GM13976 (cell line): ENCODE data around the gene COL4A1.

Source experiments
- DNase-seq: peaks from one replicate; pipeline ENCODE4 v3.0.0; 2012; ENCODE audit warnings: low spot score
- in situ Hi-C: fragments of 300-500 bp; cut with MboI; formaldehyde crosslinking; loops from one replicate; pipeline ENCODE4 v1.12.0; 2022; ENCODE audit warnings: low sequenced_read_pairs, mixed read lengths, inconsistent platforms; ENCODE audit not compliant: unreplicated experiment
- TF ChIP-seq, protein P1 (sequence below): IDR thresholded peaks from 2 replicates; pipeline ENCODE4 v1.5.1; 2012; ENCODE audit warnings: borderline replicate concordance, mild to moderate bottlenecking; ENCODE audit not compliant: insufficient read depth; ENCODE audit errors: extremely low read depth, missing control alignments, control extremely low read depth

The COL4A1 gene

DNA sequence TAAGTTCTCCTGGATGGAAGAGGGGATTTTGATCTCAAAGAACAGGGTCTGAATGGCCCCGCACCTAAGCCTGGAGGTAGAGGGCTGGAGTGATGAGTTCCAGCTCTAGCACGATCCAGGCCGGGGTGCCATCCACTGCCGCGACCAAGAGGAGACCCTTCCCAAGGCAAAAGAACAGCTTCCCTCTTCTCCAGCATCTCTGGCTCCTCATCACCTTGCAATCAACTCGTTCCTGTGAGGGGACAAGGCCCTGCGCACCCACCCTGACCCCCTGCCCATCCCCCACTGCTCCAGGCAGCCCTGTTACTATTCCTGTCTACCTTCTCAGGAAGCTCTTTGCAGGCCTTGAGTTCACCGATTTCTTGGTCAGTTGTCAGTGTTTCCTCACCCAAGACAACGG, 17.8 kb downstream of the COL4A1 start:
- TF ChIP-seq, protein P1, sequence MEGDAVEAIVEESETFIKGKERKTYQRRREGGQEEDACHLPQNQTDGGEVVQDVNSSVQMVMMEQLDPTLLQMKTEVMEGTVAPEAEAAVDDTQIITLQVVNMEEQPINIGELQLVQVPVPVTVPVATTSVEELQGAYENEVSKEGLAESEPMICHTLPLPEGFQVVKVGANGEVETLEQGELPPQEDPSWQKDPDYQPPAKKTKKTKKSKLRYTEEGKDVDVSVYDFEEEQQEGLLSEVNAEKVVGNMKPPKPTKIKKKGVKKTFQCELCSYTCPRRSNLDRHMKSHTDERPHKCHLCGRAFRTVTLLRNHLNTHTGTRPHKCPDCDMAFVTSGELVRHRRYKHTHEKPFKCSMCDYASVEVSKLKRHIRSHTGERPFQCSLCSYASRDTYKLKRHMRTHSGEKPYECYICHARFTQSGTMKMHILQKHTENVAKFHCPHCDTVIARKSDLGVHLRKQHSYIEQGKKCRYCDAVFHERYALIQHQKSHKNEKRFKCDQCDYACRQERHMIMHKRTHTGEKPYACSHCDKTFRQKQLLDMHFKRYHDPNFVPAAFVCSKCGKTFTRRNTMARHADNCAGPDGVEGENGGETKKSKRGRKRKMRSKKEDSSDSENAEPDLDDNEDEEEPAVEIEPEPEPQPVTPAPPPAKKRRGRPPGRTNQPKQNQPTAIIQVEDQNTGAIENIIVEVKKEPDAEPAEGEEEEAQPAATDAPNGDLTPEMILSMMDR: no peak
- no peak for DNase-seq
- in situ Hi-C loops: no loop called here

DNA sequence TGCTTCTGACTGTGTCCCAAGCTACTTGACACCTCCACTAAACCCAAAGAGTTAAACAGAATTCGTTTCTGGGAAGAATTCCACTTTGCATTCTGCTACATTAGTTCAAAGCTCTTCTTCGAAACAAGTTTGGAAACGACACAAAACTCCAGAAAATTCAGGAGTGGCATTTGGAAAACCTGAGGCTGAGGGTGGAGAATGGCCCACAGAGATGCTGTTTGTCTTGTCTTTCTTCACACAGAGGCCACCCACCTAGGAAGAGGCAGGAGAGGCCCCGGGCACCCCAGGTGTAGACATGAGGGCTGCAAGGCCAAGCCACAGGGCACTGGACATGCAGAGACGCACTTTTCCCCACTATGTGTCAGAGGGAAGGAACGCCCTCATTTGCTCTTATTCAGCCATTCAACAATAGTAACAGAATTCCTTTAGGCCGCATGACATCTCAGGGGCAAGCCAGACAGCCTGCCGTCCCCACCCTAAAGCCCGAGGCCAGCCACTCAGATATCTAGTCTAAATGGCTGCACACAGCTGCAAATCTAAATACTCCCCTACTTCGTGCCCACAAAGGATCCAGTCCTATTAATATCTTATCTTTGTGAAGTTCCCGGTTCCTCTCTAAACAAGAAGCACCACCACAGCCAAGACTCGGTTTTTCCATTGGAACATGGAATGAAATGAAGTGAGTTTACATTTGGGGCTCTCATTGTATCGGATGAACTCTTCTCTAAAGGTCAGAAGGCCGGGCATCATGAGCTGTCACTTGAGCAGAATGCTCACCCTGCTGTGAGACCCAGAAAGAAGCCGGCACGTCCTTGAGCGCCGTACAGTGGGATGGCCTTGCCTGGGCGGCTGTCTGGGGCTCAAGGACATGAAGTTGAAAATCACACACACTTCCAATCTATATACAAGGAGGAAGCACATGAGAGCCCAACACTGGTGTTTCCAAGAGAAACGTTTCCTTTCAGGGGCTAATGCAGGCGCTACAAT, 19.8 kb downstream of the COL4A1 start:
- DNase-seq: no peak
- in situ Hi-C loops: no loop called here
- TF ChIP-seq, protein P1: no peak

DNA sequence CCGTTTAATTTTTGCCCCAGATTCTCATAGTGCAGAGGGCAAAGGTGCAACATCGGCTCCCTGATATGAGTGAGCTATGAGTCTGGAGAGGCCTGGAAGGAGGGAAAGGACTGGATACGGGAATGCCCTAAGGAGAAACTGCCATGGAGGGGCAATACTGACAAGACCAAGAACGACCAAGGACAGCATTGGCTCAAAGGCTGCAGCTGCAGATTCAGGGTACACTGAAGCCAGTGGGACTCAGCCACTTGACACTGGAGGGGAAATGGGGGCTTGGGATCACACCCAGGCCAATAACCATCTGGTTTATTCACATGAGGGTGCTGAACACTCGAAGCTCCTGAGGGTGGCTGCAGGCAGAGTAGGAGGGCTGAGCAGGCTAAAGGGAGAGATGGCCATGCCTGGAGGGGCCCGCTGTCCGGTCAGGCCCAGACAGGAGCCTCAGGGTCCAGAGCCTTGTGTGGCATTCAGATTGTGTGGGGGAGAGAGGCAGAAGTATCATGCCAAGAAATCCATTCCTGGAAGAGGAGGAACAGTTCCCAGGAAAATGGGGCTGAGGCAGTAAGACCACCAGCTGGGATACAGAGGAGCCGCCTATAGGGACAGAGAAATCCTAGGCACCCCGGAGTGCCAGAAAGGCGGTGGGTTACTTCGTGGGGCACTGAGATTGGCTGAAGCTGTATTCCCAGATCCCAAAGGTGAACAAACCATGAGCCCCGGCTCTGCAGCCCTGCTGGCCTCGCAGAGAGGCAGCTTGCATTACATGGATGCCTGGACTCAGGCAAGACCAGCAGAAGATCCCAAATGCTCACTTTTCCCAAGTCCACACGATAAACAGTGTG, 20.7 kb downstream of the COL4A1 start:
- in situ Hi-C loops: no loop called here
- TF ChIP-seq, protein P1: no peak

DNA sequence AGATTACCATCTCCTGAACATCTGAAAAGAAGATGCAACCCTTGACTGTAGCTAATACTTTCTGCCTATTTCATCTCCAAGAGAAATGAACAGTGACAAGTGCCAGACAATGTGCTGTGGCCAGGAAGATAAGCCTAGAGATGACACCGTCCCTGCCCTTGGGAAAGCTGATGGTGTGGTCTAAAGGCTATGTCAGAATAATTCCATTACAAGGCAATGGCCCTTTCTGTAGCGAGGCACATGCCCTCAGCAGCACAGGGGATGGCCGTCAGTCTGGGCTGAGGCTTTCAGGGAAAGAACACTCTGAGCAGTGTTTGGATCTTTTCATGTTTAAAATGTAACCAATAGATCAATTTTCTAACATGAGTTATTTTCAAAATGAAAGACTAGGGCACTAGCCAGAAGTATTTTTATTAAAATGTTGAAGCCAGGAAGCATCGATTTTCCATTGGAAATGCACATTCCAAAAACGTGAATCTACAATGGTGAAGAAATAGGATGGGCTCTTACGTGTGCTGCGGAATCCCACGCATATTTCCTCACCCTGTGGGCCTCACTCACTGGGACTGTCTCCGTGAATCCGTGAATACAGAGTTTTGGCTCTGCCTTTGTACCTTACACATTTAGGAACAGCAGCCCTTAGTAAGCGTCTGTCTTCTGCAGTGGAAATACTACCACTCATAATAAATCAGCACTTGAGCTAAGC, 22.0 kb downstream of the COL4A1 start:
- TF ChIP-seq, protein P1: no peak
- in situ Hi-C loops: no loop called here
- DNase-seq: no peak

More for the DNA sequence above, 20.7 kb downstream of the COL4A1 start:
- DNase-seq: no peak

DNA sequence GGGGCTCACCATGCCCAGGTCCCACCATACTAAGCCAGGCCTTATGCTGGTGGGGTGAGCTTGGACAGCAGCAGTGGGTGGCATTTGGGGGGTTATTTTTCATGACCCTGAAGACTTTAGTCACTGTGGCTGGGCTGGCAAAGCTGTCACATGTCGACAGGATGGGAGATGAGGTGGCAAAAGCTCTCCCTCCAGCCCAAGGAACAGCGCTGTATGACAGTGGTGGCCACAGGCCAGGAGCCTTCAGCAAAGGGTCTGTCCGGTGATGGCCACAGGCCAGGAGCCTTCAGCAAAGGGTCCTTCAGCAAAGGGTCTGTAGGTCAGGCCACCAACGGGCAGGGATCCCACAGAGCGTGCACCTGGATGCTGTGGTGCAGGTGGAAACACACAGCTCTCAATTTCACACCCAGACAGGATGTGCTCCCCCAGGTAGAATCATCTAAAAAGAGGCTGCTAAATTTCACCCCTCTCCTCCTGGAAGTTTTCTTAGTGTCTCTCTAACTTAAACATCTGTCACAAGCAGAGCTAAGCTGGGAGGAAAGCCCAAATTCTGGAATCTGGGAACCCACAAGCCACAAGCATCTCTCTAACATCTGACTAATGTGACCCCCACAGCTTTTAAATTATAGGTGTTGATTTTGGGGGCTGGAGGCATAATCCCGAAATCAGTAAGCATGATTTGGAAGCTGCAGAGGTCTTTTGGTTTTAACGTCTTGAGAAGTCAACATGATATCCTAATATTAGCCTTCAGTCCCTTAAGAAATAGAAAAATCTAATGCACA, 23.0 kb downstream of the COL4A1 start:
- DNase-seq: no peak
- in situ Hi-C loops: no loop called here
- TF ChIP-seq, protein P1: no peak
